SK-N-SH (cell line): ENCODE results near the gene CADPS2. TPM values are rescaled to one million over a fixed set of nuclear protein-coding genes. Genes with fewer than 3 reads are reported as not detected.

Source experiments
- CTCF ChIA-PET: fragments of 300-600, 350-600 bp; formaldehyde crosslinking; extraction: SDS; loops from one replicate; lab custom pipeline; 2021; lab: Yijun Ruan, JAX
- POLR2A ChIA-PET: fragments of 350-600 bp; sonication (Branson Sonifier 250); formaldehyde crosslinking; extraction: SDS; loops from one replicate; lab custom pipeline; 2020; ENCODE audit warnings: antibody characterized with exemption, inconsistent platforms; lab: Yijun Ruan, JAX
- DNase-seq: peaks from one replicate; pipeline ENCODE4 v3.0.0; 2012
- H2AFZ ChIP-seq: fragments of 200-600 bp; sonication (generic); 2 replicates; pipeline ENCODE4 v1.8.1; 2016; ENCODE audit warnings: antibody characterized with exemption, mild to moderate bottlenecking, low read depth
- H3F3A ChIP-seq: fragments of 200-600 bp; sonication (generic); replicated peaks from 2 replicates; pipeline ENCODE3; 2016; ENCODE audit warnings: antibody characterized with exemption, mild to moderate bottlenecking; ENCODE audit not compliant: insufficient read depth
- H3K27ac ChIP-seq, 2 experiments: fragments of 200-500 bp in 1 of 2; fragments of 200-600 bp in 1 of 2; sonication (Bioruptor generic) in 1 of 2; sonication (generic), shearing (Covaris generic) in 1 of 2; 2 replicates each; pipeline versions ENCODE4 v1.5.1 to v1.6.1; 2014 to 2016; ENCODE audit warnings: low read depth in 2 of 2, inconsistent platforms in 1 of 2, low read length in 1 of 2, mild to moderate bottlenecking in 1 of 2, mixed read lengths in 1 of 2
- H3K27me3 ChIP-seq: fragments of 200-600 bp; sonication (generic), shearing (Covaris generic); 2 replicates; pipeline ENCODE4 v1.6.1; 2016; ENCODE audit warnings: mixed run types; ENCODE audit not compliant: insufficient read depth
- H3K36me3 ChIP-seq, 2 experiments: fragments of 200-500 bp in 1 of 2; fragments of 200-600 bp in 1 of 2; sonication (Bioruptor generic) in 1 of 2; sonication (generic) in 1 of 2; replicated peaks in 1 of 2; 2 replicates each; pipeline versions ENCODE3 to v1.5.1; 2014 to 2016; ENCODE audit warnings: low read length in 1 of 2, mild to moderate bottlenecking in 1 of 2; ENCODE audit not compliant: insufficient read depth in 2 of 2, control insufficient read depth in 1 of 2
- H3K4me1 ChIP-seq, 2 experiments: fragments of 200-500 bp in 1 of 2; fragments of 200-600 bp in 1 of 2; sonication (Bioruptor generic) in 1 of 2; sonication (generic), shearing (Covaris generic) in 1 of 2; 2 replicates each; pipeline versions ENCODE4 v1.5.1 to v1.6.1; 2014 to 2016; ENCODE audit warnings: low read depth in 1 of 2, low read length in 1 of 2, mixed run types in 1 of 2; ENCODE audit not compliant: insufficient read depth in 2 of 2, control insufficient read depth in 1 of 2
- H3K4me2 ChIP-seq: fragments of 200-600 bp; sonication (generic), shearing (Covaris generic); 2 replicates; pipeline ENCODE4 v1.6.1; 2017; ENCODE audit warnings: mixed run types
- H3K4me3 ChIP-seq, 2 experiments: fragments of 200-500 bp in 1 of 2; fragments of 200-600 bp in 1 of 2; sonication (Bioruptor generic) in 1 of 2; sonication (generic), shearing (Covaris generic) in 1 of 2; 2 replicates each; pipeline versions ENCODE4 v1.5.1 to v1.8.1; 2014 to 2016; ENCODE audit warnings: low read depth in 2 of 2, inconsistent platforms in 1 of 2, low read length in 1 of 2, mild to moderate bottlenecking in 1 of 2, mixed read lengths in 1 of 2, moderate library complexity in 1 of 2
- H3K79me2 ChIP-seq: fragments of 200-600 bp; sonication (generic); 2 replicates; pipeline ENCODE4 v1.8.1; 2017; ENCODE audit warnings: mild to moderate bottlenecking; ENCODE audit not compliant: insufficient read depth
- H3K9ac ChIP-seq: fragments of 200-600 bp; sonication (generic); 2 replicates; pipeline ENCODE4 v1.6.1; 2017; ENCODE audit warnings: mixed run types
- H3K9me2 ChIP-seq: fragments of 200-600 bp; sonication (generic); 2 replicates; pipeline ENCODE4 v1.6.1; 2017; ENCODE audit warnings: mixed run types
- H3K9me3 ChIP-seq: fragments of 200-600 bp; sonication (generic); 2 replicates; pipeline ENCODE4 v1.6.1; 2017; ENCODE audit warnings: mixed run types, mild to moderate bottlenecking, moderate library complexity
- H4K20me1 ChIP-seq: fragments of 200-600 bp; sonication (generic); 2 replicates; pipeline ENCODE4 v1.6.1; 2017; ENCODE audit warnings: mild to moderate bottlenecking, mixed run types; ENCODE audit not compliant: insufficient read depth
- CHD2 ChIP-seq: fragments of 150-350 bp; IDR thresholded peaks from 2 replicates; pipeline ENCODE4 v1.6.1; 2018; ENCODE audit warnings: low read length; ENCODE audit not compliant: partially characterized antibody
- ELF1 ChIP-seq: IDR thresholded peaks from 2 replicates; pipeline ENCODE4 v1.4.0; 2012
- EZH2phosphoT487 ChIP-seq: fragments of 200-600 bp; sonication (generic); IDR thresholded peaks from 2 replicates; pipeline ENCODE4 v1.6.1; 2017; ENCODE audit warnings: low read depth, mixed run types, mild to moderate bottlenecking, antibody characterized with exemption, moderate library complexity, borderline replicate concordance
- FOSL2 ChIP-seq: IDR thresholded peaks from 2 replicates; pipeline ENCODE4 v1.4.0; 2012; ENCODE audit warnings: low read depth, mild to moderate bottlenecking, moderate library complexity, borderline replicate concordance
- FOXM1 ChIP-seq: IDR thresholded peaks from 2 replicates; pipeline ENCODE4 v1.4.0; 2012; ENCODE audit warnings: low read depth, mild to moderate bottlenecking
- GABPA ChIP-seq: IDR thresholded peaks from 2 replicates; pipeline ENCODE4 v1.4.0; 2012; ENCODE audit warnings: low read depth, mild to moderate bottlenecking
- JUND ChIP-seq: IDR thresholded peaks from 2 replicates; pipeline ENCODE4 v1.4.0; 2012
- NFIC ChIP-seq: IDR thresholded peaks from 2 replicates; pipeline ENCODE4 v1.4.0; 2012; ENCODE audit warnings: borderline replicate concordance
- NRF1 ChIP-seq: IDR thresholded peaks from 2 replicates; pipeline ENCODE4 v1.6.1; 2012; ENCODE audit warnings: low read depth, mild to moderate bottlenecking, low read length
- POLR2AphosphoS5 ChIP-seq: IDR thresholded peaks from 2 replicates; pipeline ENCODE4 v1.6.1; 2012; ENCODE audit warnings: low read depth, low read length
- SMC3 ChIP-seq: IDR thresholded peaks from 2 replicates; pipeline ENCODE4 v1.6.1; 2012; ENCODE audit warnings: low read depth, low read length, improper control_type of control experiment
- TAF1 ChIP-seq: IDR thresholded peaks from 2 replicates; pipeline ENCODE4 v1.6.1; 2012; ENCODE audit warnings: low read depth, mild to moderate bottlenecking, low read length, moderate library complexity, borderline replicate concordance
- TCF12 ChIP-seq: IDR thresholded peaks from 2 replicates; pipeline ENCODE4 v1.4.0; 2012
- TEAD4 ChIP-seq: IDR thresholded peaks from 2 replicates; pipeline ENCODE4 v1.4.0; 2012; ENCODE audit warnings: mild to moderate bottlenecking, borderline replicate concordance; ENCODE audit not compliant: insufficient read depth
- polyA plus RNA-seq, 3 experiments: library from polyadenylated mRNA; depleted of rRNA; stranded (reverse); fragments of >200 nt; gene quantifications; 2 replicates each; pipeline ENCODE4 v1.2.3, GENCODE V29; 2012
- TF ChIP-seq, protein P1 (sequence below): fragments of 150-350 bp; IDR thresholded peaks from 2 replicates; pipeline ENCODE4 v1.6.1; 2016; ENCODE audit warnings: mild to moderate bottlenecking, low read depth, low read length
- TF ChIP-seq, protein P2 (sequence below): IDR thresholded peaks from 2 replicates; pipeline ENCODE4 v1.4.0; 2012; ENCODE audit warnings: low read depth, borderline replicate concordance
- TF ChIP-seq, protein P3 (sequence below): IDR thresholded peaks from 2 replicates; pipeline ENCODE4 v1.4.0; 2012; ENCODE audit warnings: low read depth
- TF ChIP-seq, protein P4 (sequence below): IDR thresholded peaks from 2 replicates; pipeline ENCODE4 v1.4.0; 2012; ENCODE audit warnings: low read depth, borderline replicate concordance

Gene CADPS2
- polyA plus RNA-seq, 1 of the 3 experiments (the other 2 are of a cell fraction), result 0.05 TPM

DNA sequence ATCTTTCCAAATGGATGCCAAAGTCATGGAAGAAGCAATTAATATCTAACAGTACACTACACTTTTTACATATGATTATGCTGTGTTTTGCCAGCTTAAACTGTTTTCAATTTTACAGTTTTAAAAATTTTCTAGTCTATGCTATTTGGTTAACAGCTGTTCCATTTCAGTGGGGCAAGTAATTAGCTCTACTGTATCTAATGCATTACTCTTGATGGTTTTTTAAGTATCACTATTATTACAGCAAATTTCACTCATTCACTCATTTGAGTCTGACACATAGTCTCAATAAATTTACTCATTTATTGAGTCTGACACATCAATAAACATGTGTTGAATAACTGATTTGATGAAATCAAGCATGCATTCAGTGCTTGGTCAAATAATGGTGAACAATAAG is 343.1 kb downstream of the CADPS2 start:
- H3K9ac ChIP-seq, result no peak overlapping the region
- no peak for DNase-seq
- H3K9me3 ChIP-seq, result no peaks in the 10 kb centered on the region
- no peaks in the 10 kb centered on the region for H3K79me2 ChIP-seq
- no peaks in the 10 kb centered on the region; the same call in 1 of the 2 replicates for H3K27me3 ChIP-seq
- H3F3A ChIP-seq, result no peaks in the 10 kb centered on the region
- H3K27ac ChIP-seq, result no peak overlapping the region
- no peaks in the 10 kb centered on the region for H4K20me1 ChIP-seq
- ChIA-PET CTCF (interaction anchor here (0.6 to 3.4 kb wide), 3 partner anchors 10 to 324 kb away, joined by 3 to 13 read pairs (median 3); no protein-coding TSS in a partner anchor), POLR2A (no interaction called here)
- H3K9me2 ChIP-seq, result no peaks in the 10 kb centered on the region
- no peak overlapping the region for H2AFZ ChIP-seq
- H3K4me1 ChIP-seq, result no peaks in the 10 kb centered on the region
- H3K4me3 ChIP-seq, result no peak overlapping the region
- no peak overlapping the region for H3K4me2 ChIP-seq
- no peak for TF ChIP-seq FOSL2
- TF ChIP-seq EZH2phosphoT487, result no peak
- TF ChIP-seq, protein P1, sequence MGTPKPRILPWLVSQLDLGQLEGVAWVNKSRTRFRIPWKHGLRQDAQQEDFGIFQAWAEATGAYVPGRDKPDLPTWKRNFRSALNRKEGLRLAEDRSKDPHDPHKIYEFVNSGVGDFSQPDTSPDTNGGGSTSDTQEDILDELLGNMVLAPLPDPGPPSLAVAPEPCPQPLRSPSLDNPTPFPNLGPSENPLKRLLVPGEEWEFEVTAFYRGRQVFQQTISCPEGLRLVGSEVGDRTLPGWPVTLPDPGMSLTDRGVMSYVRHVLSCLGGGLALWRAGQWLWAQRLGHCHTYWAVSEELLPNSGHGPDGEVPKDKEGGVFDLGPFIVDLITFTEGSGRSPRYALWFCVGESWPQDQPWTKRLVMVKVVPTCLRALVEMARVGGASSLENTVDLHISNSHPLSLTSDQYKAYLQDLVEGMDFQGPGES, result no peak
- TF ChIP-seq, protein P2, sequence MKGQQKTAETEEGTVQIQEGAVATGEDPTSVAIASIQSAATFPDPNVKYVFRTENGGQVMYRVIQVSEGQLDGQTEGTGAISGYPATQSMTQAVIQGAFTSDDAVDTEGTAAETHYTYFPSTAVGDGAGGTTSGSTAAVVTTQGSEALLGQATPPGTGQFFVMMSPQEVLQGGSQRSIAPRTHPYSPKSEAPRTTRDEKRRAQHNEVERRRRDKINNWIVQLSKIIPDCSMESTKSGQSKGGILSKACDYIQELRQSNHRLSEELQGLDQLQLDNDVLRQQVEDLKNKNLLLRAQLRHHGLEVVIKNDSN, result no peak
- TF ChIP-seq NFIC, result no peak
- no peak for TF ChIP-seq TEAD4
- TF ChIP-seq CHD2, result no peak
- no peak for TF ChIP-seq GABPA
- TF ChIP-seq SMC3, result no peak
- no peak for TF ChIP-seq TAF1
- TF ChIP-seq, protein P3, sequence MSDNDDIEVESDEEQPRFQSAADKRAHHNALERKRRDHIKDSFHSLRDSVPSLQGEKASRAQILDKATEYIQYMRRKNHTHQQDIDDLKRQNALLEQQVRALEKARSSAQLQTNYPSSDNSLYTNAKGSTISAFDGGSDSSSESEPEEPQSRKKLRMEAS, result no peak
- TF ChIP-seq, protein P4, sequence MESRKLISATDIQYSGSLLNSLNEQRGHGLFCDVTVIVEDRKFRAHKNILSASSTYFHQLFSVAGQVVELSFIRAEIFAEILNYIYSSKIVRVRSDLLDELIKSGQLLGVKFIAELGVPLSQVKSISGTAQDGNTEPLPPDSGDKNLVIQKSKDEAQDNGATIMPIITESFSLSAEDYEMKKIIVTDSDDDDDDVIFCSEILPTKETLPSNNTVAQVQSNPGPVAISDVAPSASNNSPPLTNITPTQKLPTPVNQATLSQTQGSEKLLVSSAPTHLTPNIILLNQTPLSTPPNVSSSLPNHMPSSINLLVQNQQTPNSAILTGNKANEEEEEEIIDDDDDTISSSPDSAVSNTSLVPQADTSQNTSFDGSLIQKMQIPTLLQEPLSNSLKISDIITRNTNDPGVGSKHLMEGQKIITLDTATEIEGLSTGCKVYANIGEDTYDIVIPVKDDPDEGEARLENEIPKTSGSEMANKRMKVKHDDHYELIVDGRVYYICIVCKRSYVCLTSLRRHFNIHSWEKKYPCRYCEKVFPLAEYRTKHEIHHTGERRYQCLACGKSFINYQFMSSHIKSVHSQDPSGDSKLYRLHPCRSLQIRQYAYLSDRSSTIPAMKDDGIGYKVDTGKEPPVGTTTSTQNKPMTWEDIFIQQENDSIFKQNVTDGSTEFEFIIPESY, result no peak
- no peak for TF ChIP-seq FOXM1
- no peak for TF ChIP-seq POLR2AphosphoS5
- TF ChIP-seq ELF1, result no peak
- no peak for TF ChIP-seq TCF12
- TF ChIP-seq NRF1, result no peak
- TF ChIP-seq JUND, result no peak
- H3K36me3 ChIP-seq, result no peaks in the 10 kb centered on the region
